Measurements from ENCODE around the gene RAD51B.

DNA sequence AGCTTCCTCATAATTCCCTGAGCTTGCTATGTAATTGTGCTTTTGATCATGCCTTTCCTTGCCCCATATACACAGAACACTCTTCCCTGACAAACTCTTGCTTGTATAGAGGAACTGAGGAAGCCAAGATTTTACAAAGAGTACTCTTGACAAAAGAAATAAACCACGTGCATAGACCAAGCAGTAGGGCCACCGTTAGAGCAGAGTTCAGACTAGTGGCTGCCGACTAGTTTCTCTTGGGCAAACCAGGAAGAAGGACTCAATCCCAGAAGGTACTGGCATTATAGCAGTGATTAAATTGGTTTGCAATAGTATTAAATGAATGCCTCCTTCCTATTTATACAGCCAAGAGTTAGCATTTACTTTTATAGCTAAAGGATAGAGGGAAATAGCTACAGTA, 146.1 kb downstream of the RAD51B start:
- TF ChIP-seq, protein P1, sequence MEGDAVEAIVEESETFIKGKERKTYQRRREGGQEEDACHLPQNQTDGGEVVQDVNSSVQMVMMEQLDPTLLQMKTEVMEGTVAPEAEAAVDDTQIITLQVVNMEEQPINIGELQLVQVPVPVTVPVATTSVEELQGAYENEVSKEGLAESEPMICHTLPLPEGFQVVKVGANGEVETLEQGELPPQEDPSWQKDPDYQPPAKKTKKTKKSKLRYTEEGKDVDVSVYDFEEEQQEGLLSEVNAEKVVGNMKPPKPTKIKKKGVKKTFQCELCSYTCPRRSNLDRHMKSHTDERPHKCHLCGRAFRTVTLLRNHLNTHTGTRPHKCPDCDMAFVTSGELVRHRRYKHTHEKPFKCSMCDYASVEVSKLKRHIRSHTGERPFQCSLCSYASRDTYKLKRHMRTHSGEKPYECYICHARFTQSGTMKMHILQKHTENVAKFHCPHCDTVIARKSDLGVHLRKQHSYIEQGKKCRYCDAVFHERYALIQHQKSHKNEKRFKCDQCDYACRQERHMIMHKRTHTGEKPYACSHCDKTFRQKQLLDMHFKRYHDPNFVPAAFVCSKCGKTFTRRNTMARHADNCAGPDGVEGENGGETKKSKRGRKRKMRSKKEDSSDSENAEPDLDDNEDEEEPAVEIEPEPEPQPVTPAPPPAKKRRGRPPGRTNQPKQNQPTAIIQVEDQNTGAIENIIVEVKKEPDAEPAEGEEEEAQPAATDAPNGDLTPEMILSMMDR (IDR thresholded peaks at IDR 0.05; ENCODE audit: poor library complexity), result no peak
- no peak for TF ChIP-seq EZH2phosphoT487 (IDR thresholded peaks at IDR 0.05; ENCODE audit: low read depth, severe bottlenecking, unreplicated experiment)

All from hepatocyte (in vitro differentiated cells).